ENCODE results near the gene ARGLU1. TPM values are rescaled to one million over a fixed set of nuclear protein-coding genes. Genes with fewer than 3 reads are reported as not detected.
A peak's percentile ranks its signal among the peaks of the same experiment; 100 is the strongest.

Gene ARGLU1
- total and polyA plus RNA-seq, 2 experiments from 2014 or later = 108 to 166 TPM

- peak overlapping the region; percentile 28; the same call in 1 of the 2 replicates for H3K4me3 ChIP-seq
- peaks cover 26% of the 10 kb centered on the region for H3K4me1 Mint-ChIP-seq
- H4K20me1 ChIP-seq (replicated peaks; ENCODE audit: insufficient read depth) = peaks cover 25% of the 10 kb centered on the region
- peaks cover 4% of the 10 kb centered on the region; the same call in 2 of the 3 replicates for H3K36me3 Mint-ChIP-seq (ENCODE audit: low read depth)
- H3K27ac Mint-ChIP-seq = no peak overlapping the region
- H3K4me1 ChIP-seq (ENCODE audit: insufficient read depth) = peaks cover 30% of the 10 kb centered on the region
- H3K79me2 ChIP-seq (replicated peaks; ENCODE audit: insufficient read depth) = peaks cover 45% of the 10 kb centered on the region
- H3K4me3 Mint-ChIP-seq = no peak overlapping the region; the same call in 2 of the 3 replicates
- no peaks in the 10 kb centered on the region for H3K27me3 ChIP-seq (ENCODE audit: insufficient read depth)
- no peak for ATAC-seq
- H3K36me3 ChIP-seq (ENCODE audit: insufficient read depth) = no peaks in the 10 kb centered on the region
- H3K9me2 ChIP-seq (ENCODE audit: insufficient read depth) = peaks cover 5% of the 10 kb centered on the region; the same call in 1 of the 2 replicates
- 0 out of 2 replicates have a peak overlapping the region, but pooled peaks have one; percentile 11 for H3K27ac ChIP-seq (ENCODE audit: low read depth)
- peak overlapping the region; percentile 70 for H3K4me2 ChIP-seq
- no peaks in the 10 kb centered on the region for H3F3A ChIP-seq (replicated peaks; ENCODE audit: low read depth)
- H3K27me3 Mint-ChIP-seq (ENCODE audit: insufficient read depth, low read depth, poor library complexity) = peaks cover 9% of the 10 kb centered on the region
- H3K9me3 Mint-ChIP-seq = no peaks in the 10 kb centered on the region; the same call in 2 of the 3 replicates
- TF ChIP-seq POLR2AphosphoS5 (IDR thresholded peaks at IDR 0.05; ENCODE audit: low read depth) = no peak
- TF ChIP-seq JUNB (IDR thresholded peaks at IDR 0.05; ENCODE audit: unreplicated experiment) = no peak
- no peak for TF ChIP-seq EZH2phosphoT487 (IDR thresholded peaks at IDR 0.05; ENCODE audit: unreplicated experiment)
- no peak for TF ChIP-seq NANOG (IDR thresholded peaks at IDR 0.05; ENCODE audit: borderline replicate concordance)
- no peak for TF ChIP-seq CTCF (conservative IDR thresholded peaks at IDR 0.05; ENCODE audit: low read depth in 2 of 2)
- no peak for TF ChIP-seq ETS1 (IDR thresholded peaks at IDR 0.05)
- TF ChIP-seq ZNF331 (CRISPR knock-in tag; IDR thresholded peaks at IDR 0.05; ENCODE audit: low read depth) = no peak
- TF ChIP-seq ZNF462 (CRISPR knock-in tag; IDR thresholded peaks at IDR 0.05) = no peak
- no peak for TF ChIP-seq STAT1 (IDR thresholded peaks at IDR 0.05; ENCODE audit: unreplicated experiment)
- TF ChIP-seq CREB1 (CRISPR knock-in tag; IDR thresholded peaks at IDR 0.05; ENCODE audit: low read depth) = no peak
- no peak for TF ChIP-seq EZH2 (IDR thresholded peaks at IDR 0.05; ENCODE audit: low read depth, unreplicated experiment)
- TF ChIP-seq ZNF114 (CRISPR knock-in tag; IDR thresholded peaks at IDR 0.05) = no peak
- TF ChIP-seq REST (IDR thresholded peaks at IDR 0.05; ENCODE audit: unreplicated experiment) = no peak
- H2AFZ ChIP-seq = no peak overlapping the region
- DNase-seq (ENCODE audit: low spot score) = no peak
Measured at GRCh38 chr13:106569233-106570095, 1.5 kb upstream of the ARGLU1 start.

Data from GM23338 (cell line).